Kidney epithelial cell (primary cell): ENCODE results near the gene LSM14A. TPM values are rescaled to one million over a fixed set of nuclear protein-coding genes. Genes with fewer than 3 reads are reported as not detected.

Source experiments
- DNase-seq: peaks from one replicate; pipeline ENCODE4 v3.0.0-alpha.2; 2010; ENCODE audit warnings: low read depth
- H3K27me3 ChIP-seq: 2 replicates; pipeline ENCODE4 v1.6.0; 2011; ENCODE audit warnings: low read length; ENCODE audit not compliant: control insufficient read depth, insufficient read depth
- H3K36me3 ChIP-seq: 2 replicates; pipeline ENCODE4 v1.5.1; 2011; ENCODE audit warnings: low read length; ENCODE audit not compliant: control insufficient read depth, insufficient read depth
- H3K4me3 ChIP-seq: 2 replicates; pipeline ENCODE4 v1.5.1; 2011; ENCODE audit warnings: low read depth, mild to moderate bottlenecking, control low read depth, low read length
- CTCF ChIP-seq: IDR thresholded peaks from 2 replicates; pipeline ENCODE4 v1.5.1; 2011; ENCODE audit warnings: mild to moderate bottlenecking, moderate library complexity, low read length, control low read depth, inconsistent platforms; ENCODE audit not compliant: insufficient read depth, poor library complexity, severe bottlenecking
- total RNA-seq: library from RNA; depleted of rRNA; stranded (reverse); fragments of >200 nt; gene quantifications from 2 replicates; pipeline ENCODE4 v1.2.3, GENCODE V29; 2015

The LSM14A gene
- total RNA-seq, 1 donor from 2014 or later = 105 TPM

GRCh38 chr19:34254046-34254697 lies 81.9 kb downstream of the LSM14A start, which contains the start of gene GARRE1:
Gene GARRE1 (plus strand): TSS chr19:34254554. CDS start chr19:34300474, 45,920 bp downstream.
- Histone ChIP-seq H3K4me3 (peak within 1 kb of the TSS; percentile 86), H3K36me3 (no peaks in the 10 kb centered on the region), H3K27me3 (no peaks in the 10 kb centered on the region)
- no peak for TF ChIP-seq CTCF
- no peak for DNase-seq

GRCh38 chr19:34254698-34255432 lies 82.6 kb downstream of the LSM14A start:
- Histone ChIP-seq H3K4me3 (peak overlapping the region; percentile 86), H3K36me3 (no peaks in the 10 kb centered on the region), H3K27me3 (no peaks in the 10 kb centered on the region)
- TF ChIP-seq CTCF = no peak
- no peak for DNase-seq

GRCh38 chr19:34255546-34255945 lies 83.2 kb downstream of the LSM14A start:
- Histone ChIP-seq H3K4me3 (peak overlapping the region; percentile 86), H3K36me3 (no peaks in the 10 kb centered on the region), H3K27me3 (no peaks in the 10 kb centered on the region)
- DNase-seq = no peak
- TF ChIP-seq CTCF = no peak

GRCh38 chr19:34256835-34257558 lies 84.7 kb downstream of the LSM14A start:
- no peaks in the 10 kb centered on the region for H3K36me3 ChIP-seq
- H3K27me3 ChIP-seq = no peaks in the 10 kb centered on the region
- no peak overlapping the region for H3K4me3 ChIP-seq
- DNase-seq = no peak
- no peak for TF ChIP-seq CTCF

- no peak overlapping the region for H3K4me3 ChIP-seq
- no peak for DNase-seq
- no peaks in the 10 kb centered on the region for H3K27me3 ChIP-seq
- H3K36me3 ChIP-seq = no peaks in the 10 kb centered on the region
- no peak for TF ChIP-seq CTCF
These were observed 85.2 kb downstream of the LSM14A start for GRCh38 chr19:34257559-34257924.
